ENCODE measurements around the gene BRI3. TPM values are rescaled to one million over a fixed set of nuclear protein-coding genes. Genes with fewer than 3 reads are reported as not detected.

BRI3 gene
- polyA plus RNA-seq, 5 donors: 79.0 to 124 (median 102) TPM

- no peak for DNase-seq
Observed at GRCh38 chr7:98339043-98339442, 57.6 kb downstream of the BRI3 start.

GRCh38 chr7:98341106-98341505 lies 59.6 kb downstream of the BRI3 start:
- DNase-seq: no peak

Other genes starting within 250 kb of the BRI3 start
- 10 to 100 TPM; 12.8 to 17.0 (median 13.4) TPM for gene LMTK2, start 174.8 kb upstream of the BRI3 start, polyA plus RNA-seq (ENCODE audit: insufficient read depth in 1 of 5, insufficient read length in 5 of 5, low replicate concordance in 1 of 5)
- gene BHLHA15, start 70.2 kb upstream of the BRI3 start, polyA plus RNA-seq (ENCODE audit: insufficient read depth in 1 of 5, insufficient read length in 5 of 5, low replicate concordance in 1 of 5): under 1 TPM; 0.46 to 0.78 (median 0.60) TPM
- 10 to 100 TPM; 20.3 to 29.7 (median 25.4) TPM for gene TECPR1, start 29.5 kb upstream of the BRI3 start, polyA plus RNA-seq (ENCODE audit: insufficient read depth in 1 of 5, insufficient read length in 5 of 5, low replicate concordance in 1 of 5)
- 10 to 100 TPM; 18.7 to 23.7 (median 20.6) TPM for gene BAIAP2L1, start 119.4 kb downstream of the BRI3 start, polyA plus RNA-seq (ENCODE audit: insufficient read depth in 1 of 5, insufficient read length in 5 of 5, low replicate concordance in 1 of 5)